ENCODE data around the gene COL9A3.
"Not testable (repeated sequence)": the region's sequence is repeated elsewhere in the genome, so short reads cannot be mapped to it uniquely, and the experiment has no call there.

GRCh38 chr20:62848917-62849316, 32.1 kb downstream of the COL9A3 start:
- not testable (repeated sequence) for TF ChIP-seq CTCF (IDR thresholded peaks at IDR 0.05); POLR2A (IDR thresholded peaks at IDR 0.05); POLR2AphosphoS5 (IDR thresholded peaks at IDR 0.05); EP300 (IDR thresholded peaks at IDR 0.05; ENCODE audit: low read depth)

Data from transverse colon (tissue), 4 donors.